Activated naive CD4-positive, alpha-beta T cell (primary cell): ENCODE measurements around the gene WNT5B.
A peak's percentile ranks its signal among the peaks of the same experiment; 100 is the strongest.
"Not testable (repeated sequence)": the region's sequence is repeated elsewhere in the genome, so short reads cannot be mapped to it uniquely, and the experiment has no call there.

ENCODE experiments used
- DNase-seq, 4 experiments: peaks; one replicate each; lab custom pipeline; 2025; lab: John Stamatoyannopoulos, UW

The WNT5B gene

GRCh38 chr12:1691123-1692007 is 62.3 kb downstream of the WNT5B start:
- DNase-seq, result peak in 1 of 4 experiments; percentile 11

- DNase-seq, result no peak
These were observed 63.2 kb downstream of the WNT5B start for GRCh38 chr12:1692226-1692625.

GRCh38 chr12:1692895-1693610 is 64.0 kb downstream of the WNT5B start:
- DNase-seq, result no peak

GRCh38 chr12:1695097-1695496 is 66.1 kb downstream of the WNT5B start:
- DNase-seq, result not testable (repeated sequence)

GRCh38 chr12:1695886-1696670 is 67.0 kb downstream of the WNT5B start:
- no peak for DNase-seq

GRCh38 chr12:1696800-1697199 is 67.8 kb downstream of the WNT5B start:
- DNase-seq, result no peak
